Transverse colon (tissue), 4 donors: ENCODE results near the gene GRM8. TPM values are rescaled to one million over a fixed set of nuclear protein-coding genes. Genes with fewer than 3 reads are reported as not detected.

Experiments
- DNase-seq: peaks from one replicate; pipeline ENCODE4 v3.0.0-alpha.2; 2019
- H3K27ac ChIP-seq, 4 donors: fragments of 200-600 bp; sonication (generic); 2 replicates each; pipeline ENCODE4 v1.5.1; 2016 to 2018; ENCODE audit warnings: inconsistent platforms in 4 of 4
- H3K27me3 ChIP-seq: fragments of 200-600 bp; sonication (generic); 2 replicates; pipeline ENCODE4 v1.5.1; 2017; ENCODE audit warnings: inconsistent platforms
- H3K36me3 ChIP-seq, 4 donors: fragments of 200-600 bp; sonication (generic); 2 replicates each; pipeline ENCODE4 v1.5.1; 2017 to 2019; ENCODE audit warnings: inconsistent platforms in 4 of 4
- H3K4me1 ChIP-seq, 4 donors: fragments of 200-600 bp; sonication (generic); 2 replicates each; pipeline ENCODE4 v1.5.1; 2017 to 2020; ENCODE audit warnings: inconsistent platforms in 4 of 4
- H3K4me3 ChIP-seq, 4 donors: fragments of 200-600 bp; sonication (generic); 1 replicate in 1 of 4; 2 replicates in 3 of 4; pipeline versions ENCODE4 v1.5.1 to v1.6.1; 2017 to 2019; ENCODE audit warnings: inconsistent platforms in 4 of 4
- H3K9me3 ChIP-seq, 2 donors: fragments of 200-600 bp; sonication (generic); 2 replicates each; pipeline ENCODE4 v1.5.1; 2017 to 2019; ENCODE audit warnings: inconsistent platforms in 2 of 2
- EP300 ChIP-seq: sonication (generic); formaldehyde crosslinking; IDR thresholded peaks from one replicate; pipeline ENCODE4 v1.6.1; 2017; ENCODE audit warnings: antibody characterized with exemption, low read depth
- POLR2A ChIP-seq: fragments of 450-650 bp; IDR thresholded peaks from one replicate; pipeline ENCODE4 v1.6.1; 2016; ENCODE audit warnings: antibody characterized with exemption, mild to moderate bottlenecking, moderate library complexity
- POLR2AphosphoS5 ChIP-seq, 3 donors: sonication (generic); formaldehyde crosslinking; IDR thresholded peaks; one replicate each; pipeline ENCODE4 v1.6.1; 2016; ENCODE audit warnings: antibody characterized with exemption in 3 of 3
- WGBS, 2 donors: methylation state at CpG; one replicate each; pipeline ENCODE4 v1.1.5; 2018; ENCODE audit warnings: low coverage in 1 of 2; 5-methylcytosine and 5-hydroxymethylcytosine counted together
- in situ Hi-C, 4 donors: fragments of 200-750 bp; cut with MboI; loops; one replicate each; pipeline versions ENCODE4 v1.15.0 to v1.15.1; 2017; ENCODE audit warnings: low sequenced_read_pairs in 3 of 4, low pct_ligation_motif_present in 1 of 4, low pct_unique_long_range_greater_than_20kb in 1 of 4
- intact Hi-C: fragments of 100-400 bp; cut with DNase I; formaldehyde crosslinking; loops from one replicate; pipeline ENCODE4 v1.15.1; 2023; ENCODE audit warnings: low total_unique reads
- total RNA-seq, 4 donors: library from RNA; depleted of rRNA; stranded (reverse); fragments of >200 nt; gene quantifications; one replicate each; pipeline ENCODE4 v1.1.0, GENCODE V29; 2016
- TF ChIP-seq, protein P1 (sequence below), 5 experiments: fragments of 200-600 bp in 3 of 5; fragments of 450-650 bp in 2 of 5; sonication (generic) in 3 of 5; IDR thresholded peaks; 1 replicate in 2 of 5; 2 replicates in 3 of 5; pipeline ENCODE4 v1.5.1; 2016 to 2017; ENCODE audit warnings: antibody characterized with exemption in 5 of 5, inconsistent platforms in 3 of 5, mild to moderate bottlenecking in 2 of 5, moderate library complexity in 1 of 5

GRM8 gene
- total RNA-seq, 4 donors from 2014 or later: 0.68 to 9.7 (median 2.9) TPM

DNA sequence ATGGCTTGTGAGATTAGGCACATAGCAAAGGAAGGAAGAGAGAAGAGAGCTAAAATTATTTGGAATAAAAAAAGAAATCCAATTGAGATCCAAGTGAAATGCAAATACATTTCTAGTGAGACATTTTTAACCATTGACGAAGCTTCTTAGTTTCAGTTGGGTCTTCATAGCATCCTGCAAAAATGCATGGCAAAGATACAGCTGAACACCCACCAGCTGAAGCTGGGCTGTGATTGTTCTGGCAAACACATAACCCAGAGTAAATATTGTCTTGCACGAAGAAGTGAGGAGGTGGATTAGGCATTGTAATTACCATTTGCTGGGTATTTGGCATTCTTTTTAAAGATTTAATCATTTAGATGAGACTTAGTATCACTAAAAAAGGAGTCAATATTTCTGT, 409.4 kb downstream of the GRM8 start:
- Histone ChIP-seq H3K36me3 (no peaks in the 10 kb centered on the region), H3K27me3 (no peaks in the 10 kb centered on the region), H3K27ac (no peak overlapping the region), H3K9me3 (no peaks in the 10 kb centered on the region), H3K4me1 (no peaks in the 10 kb centered on the region), H3K4me3 (no peak overlapping the region)
- DNase-seq: no peak
- in situ Hi-C loops (no loop called here), intact Hi-C loops (no loop called here)
- WGBS, 2 donors: 39 to 60% methylated on average over 2 of the region's 2 CpGs
- no peak for TF ChIP-seq POLR2A
- TF ChIP-seq EP300: no peak
- TF ChIP-seq POLR2AphosphoS5 (IDR thresholded peaks at IDR 0.05): no peak
- TF ChIP-seq, protein P1, sequence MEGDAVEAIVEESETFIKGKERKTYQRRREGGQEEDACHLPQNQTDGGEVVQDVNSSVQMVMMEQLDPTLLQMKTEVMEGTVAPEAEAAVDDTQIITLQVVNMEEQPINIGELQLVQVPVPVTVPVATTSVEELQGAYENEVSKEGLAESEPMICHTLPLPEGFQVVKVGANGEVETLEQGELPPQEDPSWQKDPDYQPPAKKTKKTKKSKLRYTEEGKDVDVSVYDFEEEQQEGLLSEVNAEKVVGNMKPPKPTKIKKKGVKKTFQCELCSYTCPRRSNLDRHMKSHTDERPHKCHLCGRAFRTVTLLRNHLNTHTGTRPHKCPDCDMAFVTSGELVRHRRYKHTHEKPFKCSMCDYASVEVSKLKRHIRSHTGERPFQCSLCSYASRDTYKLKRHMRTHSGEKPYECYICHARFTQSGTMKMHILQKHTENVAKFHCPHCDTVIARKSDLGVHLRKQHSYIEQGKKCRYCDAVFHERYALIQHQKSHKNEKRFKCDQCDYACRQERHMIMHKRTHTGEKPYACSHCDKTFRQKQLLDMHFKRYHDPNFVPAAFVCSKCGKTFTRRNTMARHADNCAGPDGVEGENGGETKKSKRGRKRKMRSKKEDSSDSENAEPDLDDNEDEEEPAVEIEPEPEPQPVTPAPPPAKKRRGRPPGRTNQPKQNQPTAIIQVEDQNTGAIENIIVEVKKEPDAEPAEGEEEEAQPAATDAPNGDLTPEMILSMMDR (IDR thresholded peaks at IDR 0.05): no peak

DNA sequence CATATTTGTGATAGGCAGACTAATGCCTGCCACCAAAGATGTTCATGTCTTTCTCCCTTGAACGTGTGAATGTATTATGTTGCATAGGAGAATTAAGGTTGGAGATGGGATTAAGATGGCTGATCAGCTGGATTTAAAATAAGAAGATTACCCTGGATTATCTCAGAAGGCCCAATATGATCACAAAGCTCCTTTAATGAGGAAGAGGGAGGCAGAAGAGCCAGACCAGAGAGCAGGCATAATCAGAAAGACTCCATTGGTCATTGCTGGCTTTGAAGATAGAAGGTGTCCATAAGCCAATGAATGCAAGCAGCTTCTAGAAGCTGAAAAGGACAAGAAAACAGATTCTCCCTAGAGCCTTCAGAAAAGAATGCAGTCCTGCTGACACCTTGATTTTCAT, 410.3 kb downstream of the GRM8 start:
- Histone ChIP-seq H3K4me1 (no peaks in the 10 kb centered on the region), H3K4me3 (no peak overlapping the region), H3K27me3 (no peaks in the 10 kb centered on the region), H3K27ac (no peak overlapping the region), H3K36me3 (no peaks in the 10 kb centered on the region), H3K9me3 (no peaks in the 10 kb centered on the region)
- no peak for DNase-seq
- 71 to 80% methylated on average over 1 of the region's 1 CpG for WGBS, 2 donors
- TF ChIP-seq POLR2AphosphoS5 (IDR thresholded peaks at IDR 0.05): no peak
- no peak for TF ChIP-seq EP300
- TF ChIP-seq POLR2A: no peak
- TF ChIP-seq, protein P1 (IDR thresholded peaks at IDR 0.05): no peak
- intact Hi-C loops: no loop called here
- in situ Hi-C loops: no loop called here

DNA sequence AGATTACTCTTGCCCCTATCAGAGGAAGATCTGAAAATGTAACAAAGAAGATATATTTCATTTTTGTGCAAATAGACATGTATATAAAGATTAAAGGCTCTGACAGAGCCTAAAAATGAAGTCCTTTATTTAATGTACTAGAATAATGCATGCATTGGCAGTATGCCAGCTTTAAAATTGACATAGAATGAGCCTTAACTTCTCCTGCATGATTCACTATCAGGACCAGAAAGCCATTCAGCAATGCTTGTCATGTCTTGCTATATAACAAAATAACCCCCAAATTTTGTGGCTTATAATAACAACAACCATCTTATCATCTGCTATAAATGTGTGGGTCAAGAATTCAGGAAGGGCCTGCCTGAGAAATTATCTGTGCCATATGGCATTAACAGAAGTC, 411.9 kb downstream of the GRM8 start:
- no peak for DNase-seq
- Histone ChIP-seq H3K4me1 (no peaks in the 10 kb centered on the region), H3K27me3 (no peaks in the 10 kb centered on the region), H3K36me3 (no peaks in the 10 kb centered on the region), H3K4me3 (no peak overlapping the region), H3K27ac (no peak overlapping the region), H3K9me3 (no peaks in the 10 kb centered on the region)
- intact Hi-C loops (no loop called here), in situ Hi-C loops (no loop called here)
- TF ChIP-seq EP300 (no peak), POLR2A (no peak), POLR2AphosphoS5 (IDR thresholded peaks at IDR 0.05) (no peak)
- TF ChIP-seq, protein P1 (IDR thresholded peaks at IDR 0.05): no peak

DNA sequence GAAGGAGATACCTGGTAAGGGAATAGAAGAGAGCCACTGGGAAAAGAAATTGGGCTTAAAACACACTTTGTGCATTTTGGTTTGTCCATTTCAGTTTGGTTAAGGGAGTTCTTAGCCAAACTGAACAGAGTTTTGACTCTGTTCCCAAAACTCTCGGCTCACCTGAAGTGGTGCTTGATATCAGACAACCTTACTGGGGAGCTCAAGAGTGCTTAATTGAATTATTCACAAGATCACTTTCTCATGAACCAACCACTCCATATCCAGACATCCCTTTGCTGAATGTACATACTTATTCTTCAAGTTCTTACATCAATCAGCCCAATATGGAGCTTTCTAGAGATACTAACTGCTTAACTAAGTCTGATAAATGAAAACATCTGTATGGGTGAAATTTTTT, 413.1 kb downstream of the GRM8 start:
- H3K9me3 ChIP-seq: no peaks in the 10 kb centered on the region
- H3K4me3 ChIP-seq: no peak overlapping the region
- H3K4me1 ChIP-seq: no peaks in the 10 kb centered on the region
- no peak overlapping the region for H3K27ac ChIP-seq
- DNase-seq: no peak
- H3K27me3 ChIP-seq: no peaks in the 10 kb centered on the region
- intact Hi-C loops: no loop called here
- in situ Hi-C loops: no loop called here
- TF ChIP-seq EP300 (no peak), POLR2A (no peak), POLR2AphosphoS5 (IDR thresholded peaks at IDR 0.05) (no peak)
- TF ChIP-seq, protein P1 (IDR thresholded peaks at IDR 0.05): no peak
- H3K36me3 ChIP-seq: no peaks in the 10 kb centered on the region
- 70 to 100% methylated on average over 1 of the region's 1 CpG for WGBS, 2 donors
